Stomach smooth muscle (tissue), 2 donors: Measurements from ENCODE around the gene TMEM185A.
"Not testable (repeated sequence)": the region's sequence is repeated elsewhere in the genome, so short reads cannot be mapped to it uniquely, and the experiment has no call there.

Source experiments
- H3K27ac ChIP-seq: one replicate; pipeline ENCODE4 v1.7.0; 2013; ENCODE audit warnings: mild to moderate bottlenecking, low read length, inconsistent platforms
- H3K27me3 ChIP-seq, 2 donors: one replicate each; pipeline ENCODE4 v1.7.0; 2013; ENCODE audit warnings: low read length in 2 of 2; ENCODE audit not compliant: insufficient read depth in 2 of 2, control insufficient read depth in 1 of 2
- H3K36me3 ChIP-seq, 2 donors: one replicate each; pipeline ENCODE4 v1.7.0; 2013; ENCODE audit warnings: low read length in 2 of 2; ENCODE audit not compliant: control insufficient read depth in 2 of 2, insufficient read depth in 2 of 2
- H3K4me1 ChIP-seq: one replicate; pipeline ENCODE4 v1.7.0; 2013; ENCODE audit warnings: low read length; ENCODE audit not compliant: control insufficient read depth, insufficient read depth
- H3K4me3 ChIP-seq, 2 donors: one replicate each; pipeline ENCODE4 v1.7.0; 2013; ENCODE audit warnings: low read length in 2 of 2
- H3K9ac ChIP-seq, 2 donors: one replicate each; pipeline ENCODE4 v1.7.0; 2013; ENCODE audit warnings: low read length in 2 of 2, mild to moderate bottlenecking in 1 of 2
- H3K9me3 ChIP-seq, 2 donors: one replicate each; pipeline ENCODE4 v1.7.0; 2013; ENCODE audit warnings: low read length in 2 of 2; ENCODE audit not compliant: control insufficient read depth in 2 of 2
- donor health status: healthy.
- donor health status: Pancreatic carcinoma.

The TMEM185A gene

DNA sequence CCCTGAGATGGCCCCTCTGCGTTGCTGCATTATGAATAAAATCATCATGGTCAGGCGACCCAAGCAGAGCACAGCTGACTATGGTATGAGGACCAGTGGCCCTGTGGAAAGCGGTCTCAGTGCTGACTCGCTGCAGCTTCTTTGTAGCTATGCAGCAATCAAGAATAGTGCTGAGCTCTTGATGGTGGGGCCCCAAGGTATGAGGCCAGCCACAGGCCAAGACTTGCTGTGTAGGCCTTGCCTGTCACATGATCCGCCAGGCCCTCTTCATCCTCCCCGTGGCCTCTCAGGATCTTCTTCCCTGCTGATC, 79.7 kb downstream of the TMEM185A start:
- H3K27me3 ChIP-seq, H3K4me3 ChIP-seq, H3K9me3 ChIP-seq, H3K4me1 ChIP-seq, H3K9ac ChIP-seq, H3K36me3 ChIP-seq, H3K27ac ChIP-seq: not testable (repeated sequence)

DNA sequence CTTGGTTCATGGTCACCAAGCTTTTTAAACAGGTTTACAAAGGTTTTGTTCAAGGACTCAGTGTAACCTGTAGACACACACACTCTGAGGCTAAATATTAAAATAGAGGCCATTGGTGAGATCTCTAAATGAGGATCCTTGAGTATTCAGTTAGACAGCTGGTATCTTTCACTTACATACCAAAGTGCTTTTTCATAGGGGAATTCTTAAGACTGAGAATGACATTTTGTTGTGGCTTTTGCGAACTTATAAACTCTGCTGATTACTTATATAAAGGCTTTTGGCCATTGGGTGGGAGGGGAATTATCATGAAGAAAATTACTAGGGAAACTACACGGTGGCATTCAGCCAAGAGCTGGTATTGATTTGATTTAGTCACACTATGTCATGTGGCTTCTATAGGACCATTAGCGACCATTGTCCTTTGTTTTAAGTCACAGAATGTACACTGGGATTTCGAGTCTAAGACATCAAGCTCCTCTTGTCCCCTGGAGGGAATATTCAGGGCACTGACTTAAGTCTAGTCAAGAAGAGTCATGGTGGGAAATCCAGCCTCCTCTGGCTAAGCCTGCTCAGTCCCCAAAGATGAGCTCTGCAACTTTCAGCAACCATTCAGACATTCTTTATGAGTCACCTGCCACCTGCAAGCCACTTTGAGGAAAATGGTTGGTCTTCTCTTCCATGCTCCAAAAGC, 80.2 kb downstream of the TMEM185A start:
- not testable (repeated sequence) for H3K27me3 ChIP-seq, H3K9ac ChIP-seq, H3K4me3 ChIP-seq, H3K9me3 ChIP-seq, H3K4me1 ChIP-seq, H3K27ac ChIP-seq, H3K36me3 ChIP-seq

DNA sequence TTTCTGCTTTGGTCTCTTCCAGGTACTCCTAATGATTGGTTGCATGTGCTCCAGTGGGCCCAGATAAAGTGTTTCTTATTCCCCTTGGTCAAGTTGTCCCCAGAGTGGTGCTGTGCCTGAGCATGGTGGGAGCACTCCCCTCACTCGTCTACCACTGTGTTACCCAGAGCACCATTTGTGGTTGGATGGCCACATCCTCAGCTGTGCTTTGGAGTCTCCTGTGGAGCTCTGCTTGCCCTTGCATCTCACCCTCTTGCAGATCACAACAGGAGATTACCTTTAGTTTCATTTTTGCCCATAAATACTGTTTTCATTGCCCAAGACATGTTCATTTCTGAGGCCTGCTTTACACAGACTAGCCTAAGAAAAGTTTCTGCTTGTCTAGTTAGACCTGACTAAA, 81.1 kb downstream of the TMEM185A start:
- not testable (repeated sequence) for H3K4me1 ChIP-seq, H3K27me3 ChIP-seq, H3K9ac ChIP-seq, H3K4me3 ChIP-seq, H3K27ac ChIP-seq, H3K36me3 ChIP-seq, H3K9me3 ChIP-seq

DNA sequence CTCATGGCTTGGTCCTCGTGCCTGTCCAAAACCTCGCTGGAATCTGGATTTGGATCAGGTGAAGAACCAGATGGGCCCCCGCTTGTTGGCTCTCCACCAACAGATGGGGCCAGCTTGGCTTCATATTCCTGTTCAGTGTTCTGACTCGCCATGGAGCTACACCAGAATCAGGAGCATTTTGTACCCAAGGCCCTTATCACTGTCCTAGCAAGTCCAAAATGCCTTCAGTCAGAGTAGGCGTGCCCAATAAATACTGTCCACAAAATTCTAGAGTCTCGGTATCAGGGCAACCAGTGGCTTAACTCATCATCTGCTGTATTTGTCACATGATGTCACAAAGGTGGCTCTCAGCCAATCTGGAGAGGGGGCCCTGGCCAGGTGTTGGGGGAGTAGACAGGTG, 81.9 kb downstream of the TMEM185A start, which contains the start of gene HSFX3:
TSS of gene HSFX3 (minus strand) at position 224 of the 400 bp plus-strand sequence. CDS start at position 152, 72 bp downstream.
- not testable (repeated sequence) for H3K4me3 ChIP-seq, H3K36me3 ChIP-seq, H3K9ac ChIP-seq, H3K4me1 ChIP-seq, H3K27ac ChIP-seq, H3K27me3 ChIP-seq, H3K9me3 ChIP-seq

DNA sequence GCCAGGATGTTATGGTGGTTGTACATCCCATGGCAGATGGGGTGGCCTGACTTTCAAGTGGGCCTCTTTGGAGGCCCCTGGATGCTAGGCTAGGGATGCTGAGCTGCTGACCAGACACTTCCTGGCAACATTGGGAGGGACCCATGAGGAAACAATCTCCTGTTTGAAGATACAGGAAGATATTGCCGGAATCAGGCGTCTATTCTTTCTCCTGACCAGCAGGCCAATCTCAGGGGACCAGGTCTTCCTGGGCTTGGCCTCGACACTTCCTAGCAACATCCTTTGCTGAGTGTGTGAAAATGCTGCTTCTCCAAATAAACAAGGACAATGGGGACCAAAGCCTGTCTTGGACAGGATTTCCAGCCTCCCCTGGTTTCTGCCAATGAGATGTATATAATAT, 83.8 kb downstream of the TMEM185A start:
- H3K27me3 ChIP-seq, H3K36me3 ChIP-seq, H3K4me1 ChIP-seq, H3K9me3 ChIP-seq, H3K9ac ChIP-seq, H3K4me3 ChIP-seq, H3K27ac ChIP-seq: not testable (repeated sequence)

DNA sequence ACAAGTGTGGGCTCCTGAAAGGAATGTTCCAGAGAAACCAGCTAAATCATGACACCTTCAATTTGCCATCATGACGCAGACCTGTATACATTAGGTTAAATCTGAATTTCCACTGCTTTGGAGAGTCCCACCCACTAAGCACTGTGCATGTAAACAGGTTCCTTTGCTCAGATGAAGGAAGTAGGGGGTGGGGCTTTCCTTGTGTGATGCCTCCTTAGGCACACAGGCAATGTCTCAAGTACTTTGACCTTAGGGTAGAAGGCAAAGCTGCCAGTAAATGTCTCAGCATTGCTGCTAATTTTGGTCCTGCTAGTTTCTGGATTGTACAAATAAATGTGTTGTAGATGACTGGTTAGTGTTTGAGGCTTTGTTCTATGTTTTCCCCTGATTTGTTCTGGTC, 84.6 kb downstream of the TMEM185A start:
- H3K27ac ChIP-seq, H3K36me3 ChIP-seq, H3K27me3 ChIP-seq, H3K9me3 ChIP-seq, H3K4me3 ChIP-seq, H3K9ac ChIP-seq, H3K4me1 ChIP-seq: not testable (repeated sequence)
